Astrocyte (in vitro differentiated cells and primary cell): Measurements from ENCODE around the gene COA1. TPM values are rescaled to one million over a fixed set of nuclear protein-coding genes. Genes with fewer than 3 reads are reported as not detected.
A peak's percentile ranks its signal among the peaks of the same experiment; 100 is the strongest.

Source experiments
- DNase-seq: peaks from one replicate; pipeline ENCODE4 v3.0.0-alpha.2; 2010; ENCODE audit warnings: low read depth
- FAIRE-seq: peaks from 2 replicates; lab custom pipeline; 2011; peaks lifted over from hg19 to GRCh38; lab: Jason Lieb, UNC
- H2AFZ ChIP-seq: 2 replicates; pipeline ENCODE4 v1.6.0; 2012; ENCODE audit warnings: low read depth, low read length, inconsistent platforms
- H3K27ac ChIP-seq: 2 replicates; pipeline ENCODE4 v1.5.1; 2011; ENCODE audit warnings: low read depth, low read length, inconsistent platforms
- H3K27me3 ChIP-seq: 2 replicates; pipeline ENCODE4 v1.6.0; 2011; ENCODE audit warnings: low read length, inconsistent platforms; ENCODE audit not compliant: insufficient read depth
- H3K36me3 ChIP-seq: 2 replicates; pipeline ENCODE4 v1.5.1; 2011; ENCODE audit warnings: low read length, inconsistent platforms; ENCODE audit not compliant: insufficient read depth
- H3K4me1 ChIP-seq: 2 replicates; pipeline ENCODE4 v1.5.1; 2011; ENCODE audit warnings: low read length, inconsistent platforms; ENCODE audit not compliant: insufficient read depth
- H3K4me2 ChIP-seq: 2 replicates; pipeline ENCODE4 v1.6.0; 2012; ENCODE audit warnings: low read length, inconsistent platforms
- H3K4me3 ChIP-seq: 2 replicates; pipeline ENCODE4 v1.5.1; 2011; ENCODE audit warnings: low read depth, mild to moderate bottlenecking, low read length, inconsistent platforms; ENCODE audit not compliant: insufficient read depth
- H3K79me2 ChIP-seq: 2 replicates; pipeline ENCODE4 v1.6.0; 2012; ENCODE audit warnings: mild to moderate bottlenecking, low read length, inconsistent platforms; ENCODE audit not compliant: insufficient read depth
- H3K9ac ChIP-seq: 2 replicates; pipeline ENCODE4 v1.6.0; 2012; ENCODE audit warnings: mild to moderate bottlenecking, low read length, inconsistent platforms
- H3K9me3 ChIP-seq: 2 replicates; pipeline ENCODE4 v1.5.1; 2012; ENCODE audit warnings: low read depth, mild to moderate bottlenecking, low read length, inconsistent platforms; ENCODE audit not compliant: insufficient read depth
- H4K20me1 ChIP-seq: 2 replicates; pipeline ENCODE4 v1.6.0; 2012; ENCODE audit warnings: low read length, inconsistent platforms; ENCODE audit not compliant: insufficient read depth
- H3K27ac Mint-ChIP-seq: one replicate; pipeline ENCODE4 v1.8.0; 2021; ENCODE audit warnings: mild to moderate bottlenecking, mixed read lengths; ENCODE audit not compliant: unreplicated experiment
- H3K27me3 Mint-ChIP-seq: one replicate; pipeline ENCODE4 v1.8.0; 2021; ENCODE audit warnings: low read depth, mixed read lengths; ENCODE audit not compliant: unreplicated experiment
- H3K36me3 Mint-ChIP-seq: one replicate; pipeline ENCODE4 v1.8.0; 2021; ENCODE audit warnings: low read depth, mixed read lengths; ENCODE audit not compliant: unreplicated experiment
- H3K4me1 Mint-ChIP-seq: one replicate; pipeline ENCODE4 v1.8.0; 2021; ENCODE audit warnings: low read depth, mixed read lengths; ENCODE audit not compliant: unreplicated experiment
- H3K4me3 Mint-ChIP-seq: one replicate; pipeline ENCODE4 v1.8.0; 2021; ENCODE audit warnings: mild to moderate bottlenecking, moderate library complexity, mixed read lengths; ENCODE audit not compliant: unreplicated experiment
- H3K9me3 Mint-ChIP-seq: one replicate; pipeline ENCODE4 v1.8.0; 2021; ENCODE audit warnings: mild to moderate bottlenecking, mixed read lengths; ENCODE audit not compliant: unreplicated experiment
- CTCF ChIP-seq: IDR thresholded peaks from 2 replicates; pipeline ENCODE4 v1.5.1; 2011; ENCODE audit warnings: low read depth, mild to moderate bottlenecking, inconsistent platforms, low read length, moderate library complexity; ENCODE audit not compliant: insufficient read depth
- EZH2 ChIP-seq: IDR thresholded peaks from 2 replicates; pipeline ENCODE4 v1.6.1; 2012; ENCODE audit warnings: mild to moderate bottlenecking, low read length, inconsistent platforms; ENCODE audit not compliant: insufficient read depth
- total RNA-seq: library from RNA; stranded (reverse); gene quantifications from 2 replicates; pipeline ENCODE4 v1.2.1, GENCODE V29; 2021

The COA1 gene
- total RNA-seq, 1 donor from 2014 or later, result 47.0 TPM

GRCh38 chr7:43761382-43761781 lies 32.1 kb upstream of the COA1 start:
- H3K4me1 ChIP-seq, result peaks cover 13% of the 10 kb centered on the region
- H3K4me3 ChIP-seq, result no peak overlapping the region
- Mint-ChIP-seq H3K4me3 (no peak overlapping the region), H3K27me3 (no peaks in the 10 kb centered on the region), H3K27ac (no peak overlapping the region), H3K36me3 (peaks cover 5% of the 10 kb centered on the region), H3K9me3 (no peaks in the 10 kb centered on the region), H3K4me1 (peaks cover 39% of the 10 kb centered on the region)
- no peaks in the 10 kb centered on the region for H3K9me3 ChIP-seq
- no peak overlapping the region for H3K27ac ChIP-seq
- no peak overlapping the region for H2AFZ ChIP-seq
- no peak for DNase-seq
- no peaks in the 10 kb centered on the region for H3K27me3 ChIP-seq
- H3K4me2 ChIP-seq, result no peak overlapping the region
- peaks cover 5% of the 10 kb centered on the region for H3K79me2 ChIP-seq
- no peak overlapping the region for H3K9ac ChIP-seq
- no peak for TF ChIP-seq EZH2
- FAIRE-seq, result no peak
- H3K36me3 ChIP-seq, result no peaks in the 10 kb centered on the region
- peaks cover 13% of the 10 kb centered on the region for H4K20me1 ChIP-seq

GRCh38 chr7:43760861-43761260 lies 31.5 kb upstream of the COA1 start:
- Mint-ChIP-seq H3K4me3 (no peak overlapping the region), H3K36me3 (peaks cover 5% of the 10 kb centered on the region), H3K27ac (no peak overlapping the region), H3K27me3 (no peaks in the 10 kb centered on the region), H3K9me3 (no peaks in the 10 kb centered on the region), H3K4me1 (peaks cover 44% of the 10 kb centered on the region)
- H3K27me3 ChIP-seq, result no peaks in the 10 kb centered on the region
- no peak overlapping the region for H3K4me3 ChIP-seq
- peaks cover 5% of the 10 kb centered on the region for H3K79me2 ChIP-seq
- no peaks in the 10 kb centered on the region for H3K9me3 ChIP-seq
- H2AFZ ChIP-seq, result no peak overlapping the region
- peaks cover 13% of the 10 kb centered on the region for H3K4me1 ChIP-seq
- no peak for FAIRE-seq
- TF ChIP-seq CTCF (no peak), EZH2 (no peak)
- H3K9ac ChIP-seq, result no peak overlapping the region
- peaks cover 13% of the 10 kb centered on the region for H4K20me1 ChIP-seq
- no peaks in the 10 kb centered on the region for H3K36me3 ChIP-seq
- no peak overlapping the region for H3K27ac ChIP-seq
- H3K4me2 ChIP-seq, result no peak overlapping the region
- DNase-seq, result no peak

GRCh38 chr7:43758822-43759683 lies 29.7 kb upstream of the COA1 start:
- peaks cover 5% of the 10 kb centered on the region for H4K20me1 ChIP-seq
- H3K9me3 Mint-ChIP-seq, result no peaks in the 10 kb centered on the region
- H3K36me3 ChIP-seq, result no peaks in the 10 kb centered on the region
- peak overlapping the region; percentile 91 for H2AFZ ChIP-seq
- peak overlapping the region; percentile 83 for H3K9ac ChIP-seq
- no peak overlapping the region for H3K27ac Mint-ChIP-seq
- peaks cover 5% of the 10 kb centered on the region for H3K79me2 ChIP-seq
- DNase-seq (peak; percentile 35), FAIRE-seq (no peak)
- peak overlapping the region; percentile 70 for H3K4me3 ChIP-seq
- no peaks in the 10 kb centered on the region for H3K27me3 ChIP-seq
- no peaks in the 10 kb centered on the region for H3K27me3 Mint-ChIP-seq
- peaks cover 13% of the 10 kb centered on the region for H3K4me1 ChIP-seq
- H3K9me3 ChIP-seq, result no peaks in the 10 kb centered on the region
- H3K4me1 Mint-ChIP-seq, result peaks cover 36% of the 10 kb centered on the region
- H3K27ac ChIP-seq, result peak overlapping the region; percentile 48
- peaks cover 5% of the 10 kb centered on the region for H3K36me3 Mint-ChIP-seq
- H3K4me2 ChIP-seq, result peak overlapping the region; percentile 94
- H3K4me3 Mint-ChIP-seq, result peak overlapping the region; percentile 85
- TF ChIP-seq EZH2 (no peak), CTCF (no peak)
